GM13976 (cell line): ENCODE data around the gene TACC2.

Experiments
- DNase-seq: peaks from one replicate; pipeline ENCODE4 v3.0.0; 2012; ENCODE audit warnings: low spot score
- CTCF ChIP-seq: IDR thresholded peaks from 2 replicates; pipeline ENCODE4 v1.5.1; 2012; ENCODE audit warnings: borderline replicate concordance, mild to moderate bottlenecking; ENCODE audit not compliant: insufficient read depth; ENCODE audit errors: extremely low read depth, missing control alignments, control extremely low read depth
- in situ Hi-C: fragments of 300-500 bp; cut with MboI; formaldehyde crosslinking; loops from one replicate; pipeline ENCODE4 v1.12.0; 2022; ENCODE audit warnings: low sequenced_read_pairs, mixed read lengths, inconsistent platforms; ENCODE audit not compliant: unreplicated experiment

Gene TACC2

GRCh38 chr10:122121059-122121458 is 132.1 kb downstream of the TACC2 start:
- no peak for DNase-seq
- TF ChIP-seq CTCF, result no peak
- in situ Hi-C loops, result no loop called here

- TF ChIP-seq CTCF, result no peak
- in situ Hi-C loops, result no loop called here
- DNase-seq, result no peak
Observed at GRCh38 chr10:122122493-122122892, 133.5 kb downstream of the TACC2 start.

- TF ChIP-seq CTCF, result no peak
- in situ Hi-C loops, result no loop called here
- DNase-seq, result no peak
Observed at GRCh38 chr10:122123186-122123585, 134.2 kb downstream of the TACC2 start.

GRCh38 chr10:122124342-122124741 is 135.4 kb downstream of the TACC2 start:
- no peak for TF ChIP-seq CTCF
- no peak for DNase-seq

GRCh38 chr10:122124808-122125207 is 135.8 kb downstream of the TACC2 start:
- no peak for DNase-seq
- TF ChIP-seq CTCF, result no peak
- in situ Hi-C loops, result no loop called here

More at GRCh38 chr10:122124342-122124741, 135.4 kb downstream of the TACC2 start:
- in situ Hi-C loops, result no loop called here

- no peak for DNase-seq
- in situ Hi-C loops, result no loop called here
- no peak for TF ChIP-seq CTCF
Observed at GRCh38 chr10:122126763-122127659, 138.0 kb downstream of the TACC2 start.

- no peak for TF ChIP-seq CTCF
- DNase-seq, result no peak
- in situ Hi-C loops, result no loop called here
Observed at GRCh38 chr10:122127943-122128342, 139.0 kb downstream of the TACC2 start.
